Measurements from ENCODE around the gene IFITM1.
A peak's percentile ranks its signal among the peaks of the same experiment; 100 is the strongest.
"Not testable (repeated sequence)": the region's sequence is repeated elsewhere in the genome, so short reads cannot be mapped to it uniquely, and the experiment has no call there.

The IFITM1 gene

GRCh38 chr11:344836-345578 lies 31.2 kb downstream of the IFITM1 start:
- DNase-seq (ENCODE audit: low read depth) = no peak

- DNase-seq (ENCODE audit: low read depth) = no peak
These were observed 32.7 kb downstream of the IFITM1 start for GRCh38 chr11:346529-346928.

- not testable (repeated sequence) for DNase-seq (ENCODE audit: low read depth)
These were observed 35.6 kb downstream of the IFITM1 start for GRCh38 chr11:349270-349954.

GRCh38 chr11:350033-350722 lies 36.3 kb downstream of the IFITM1 start:
- DNase-seq (ENCODE audit: low read depth) = not testable (repeated sequence)

DNA sequence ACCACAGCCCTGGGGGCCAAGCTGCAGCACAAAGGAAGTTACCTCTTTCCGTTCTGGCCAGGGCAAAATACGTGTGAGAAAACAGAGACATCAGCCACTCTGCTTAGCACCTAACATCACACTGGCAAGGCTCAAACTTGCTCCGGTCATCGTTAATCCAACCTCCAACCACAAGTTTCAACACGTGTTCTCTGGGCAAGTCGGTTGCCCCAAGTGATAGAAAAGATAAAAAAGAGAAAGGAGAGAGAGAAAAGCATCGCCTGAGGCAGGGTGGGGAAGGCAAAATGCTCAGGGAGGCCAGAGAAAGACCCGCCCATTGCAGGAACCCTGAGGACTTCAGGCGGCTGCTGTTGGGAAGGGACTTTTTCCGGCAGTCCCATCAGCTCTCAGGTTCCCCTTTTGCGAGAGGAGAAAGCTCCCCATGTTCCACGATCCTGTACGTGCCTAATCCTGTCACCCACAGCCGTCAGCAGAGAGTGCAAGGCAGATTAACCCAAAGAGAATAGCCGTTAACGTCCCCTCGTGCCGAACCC lies 36.9 kb downstream of the IFITM1 start:
- no peak for DNase-seq (ENCODE audit: low read depth)

DNA sequence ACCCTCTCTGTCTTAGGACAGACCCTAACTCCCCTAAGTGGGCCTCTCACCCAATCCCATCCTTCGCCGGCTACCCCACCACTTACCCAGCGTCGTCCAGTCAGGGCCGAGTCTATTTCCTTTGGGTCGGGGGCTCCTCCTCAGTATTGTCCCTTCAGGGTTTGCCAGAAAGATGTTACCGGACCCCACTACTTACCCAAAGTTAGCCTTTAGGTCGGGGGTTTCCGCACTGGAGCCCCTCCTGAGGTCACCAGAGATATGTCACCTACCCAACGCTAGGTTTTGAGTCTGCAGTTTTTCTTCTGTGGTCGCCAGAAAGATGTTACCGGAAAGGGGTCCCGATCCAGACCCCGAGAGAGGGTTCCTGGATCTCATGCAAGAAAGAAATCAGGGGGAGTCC lies 37.6 kb downstream of the IFITM1 start:
- DNase-seq (ENCODE audit: low read depth) = no peak

GRCh38 chr11:352456-353031 lies 38.7 kb downstream of the IFITM1 start:
- DNase-seq (ENCODE audit: low read depth) = no peak

DNA sequence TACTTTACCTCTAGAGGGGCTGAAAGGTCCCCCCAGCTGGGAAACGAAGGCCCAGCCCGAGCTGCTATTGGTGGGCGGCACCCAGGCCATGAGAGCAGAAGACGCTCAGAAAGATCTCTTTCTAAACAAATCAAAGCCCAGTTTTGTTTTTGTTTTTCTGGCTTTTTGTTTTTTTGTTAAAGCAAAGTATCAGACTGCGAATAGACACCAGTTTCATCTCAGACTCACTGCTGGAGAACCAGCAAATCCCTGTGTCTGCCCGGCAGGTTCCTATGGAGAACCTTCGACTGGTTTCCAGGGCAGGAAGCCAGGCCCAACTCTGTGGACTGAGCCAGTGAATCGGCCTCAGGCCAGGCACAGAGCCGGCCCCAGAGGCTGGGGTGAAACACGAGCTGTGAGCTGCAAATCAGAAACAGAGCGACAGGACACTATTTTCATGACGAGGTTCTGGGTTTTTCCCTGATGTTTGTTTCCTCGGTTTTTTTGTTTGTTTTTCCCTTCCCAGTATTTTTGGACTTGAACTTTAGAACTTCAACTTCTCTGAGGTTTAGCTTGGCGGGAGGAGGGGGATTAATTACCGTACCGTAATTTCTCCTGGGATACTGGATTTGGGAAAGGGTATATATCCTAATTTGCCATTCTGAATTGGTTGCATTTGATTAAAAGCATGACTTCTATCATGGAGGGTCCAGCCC lies 39.5 kb downstream of the IFITM1 start:
- no peak for DNase-seq (ENCODE audit: low read depth)

DNA sequence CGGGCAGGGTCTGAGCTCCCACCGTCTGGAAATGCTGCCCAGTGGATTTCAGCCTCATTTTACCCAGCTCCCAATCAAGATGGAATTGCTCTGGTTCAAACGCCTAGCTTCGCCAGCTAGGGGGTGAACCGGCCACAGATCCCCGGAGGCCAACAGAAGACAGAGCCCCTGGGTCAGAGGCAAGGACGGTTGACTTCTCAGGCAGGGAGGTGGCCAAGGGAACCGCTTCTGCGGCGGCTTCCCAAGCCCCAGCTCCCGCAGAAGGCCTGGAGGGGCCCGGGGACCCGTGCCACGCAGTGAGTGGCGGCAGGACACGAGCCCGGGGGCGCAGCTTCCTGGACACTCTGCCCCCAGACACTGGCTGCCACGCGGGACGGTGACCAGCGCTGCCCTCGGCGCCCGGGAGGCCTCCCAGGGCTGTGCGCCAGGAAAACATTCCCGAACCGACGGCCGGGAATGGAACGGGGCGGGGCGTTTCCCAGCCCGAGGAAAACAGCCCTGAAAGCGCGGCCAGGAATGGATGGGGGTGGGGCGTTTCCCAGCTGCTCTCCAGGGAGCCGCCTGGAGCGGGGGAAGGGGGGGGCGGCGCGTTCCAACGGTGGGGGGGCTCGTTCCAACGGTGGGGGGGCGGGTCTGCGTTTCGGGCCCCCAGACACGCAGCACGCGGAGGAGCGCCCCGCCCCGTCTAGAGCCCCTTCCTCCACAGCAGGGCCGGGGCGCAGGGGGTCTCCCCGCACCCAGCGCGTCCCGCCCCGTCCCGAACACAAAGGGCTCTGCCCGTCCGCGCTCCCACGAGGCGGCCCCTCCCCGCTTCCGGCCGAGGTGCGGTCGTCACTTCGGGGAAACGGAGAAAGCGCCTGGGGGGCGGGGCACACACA lies 42.0 kb downstream of the IFITM1 start:
- DNase-seq (ENCODE audit: low read depth) = peak; percentile 68

DNA sequence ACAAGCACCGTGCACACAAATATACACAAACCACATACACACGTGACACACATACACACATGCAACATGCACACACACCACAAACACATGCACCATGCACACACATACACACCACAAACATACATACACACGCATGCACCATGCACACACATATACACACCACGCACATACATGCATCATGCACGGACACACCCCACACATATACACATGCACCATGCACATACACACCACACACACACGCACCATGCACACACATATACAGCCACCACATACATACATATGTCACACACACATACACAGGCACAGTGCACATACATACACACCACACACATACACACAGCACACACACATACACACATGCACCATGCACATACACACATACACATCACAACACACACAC lies 42.8 kb downstream of the IFITM1 start:
- DNase-seq (ENCODE audit: low read depth) = no peak

DNA sequence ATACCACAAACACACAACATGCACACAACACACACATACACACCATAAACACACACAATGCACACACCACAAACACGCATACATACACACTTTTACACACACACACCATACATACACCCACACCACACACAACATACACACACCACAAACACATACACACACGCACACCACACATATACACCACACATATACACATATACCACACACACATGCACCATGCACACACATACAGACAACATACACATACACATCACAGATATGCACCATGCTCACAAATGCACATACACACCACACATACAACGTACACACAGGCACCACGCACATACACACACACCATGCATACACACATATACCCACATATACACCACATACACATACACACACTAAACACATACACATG lies 43.7 kb downstream of the IFITM1 start:
- no peak for DNase-seq (ENCODE audit: low read depth)

- no peak for DNase-seq (ENCODE audit: low read depth)
These were observed 44.4 kb downstream of the IFITM1 start for GRCh38 chr11:358129-358800.

DNA sequence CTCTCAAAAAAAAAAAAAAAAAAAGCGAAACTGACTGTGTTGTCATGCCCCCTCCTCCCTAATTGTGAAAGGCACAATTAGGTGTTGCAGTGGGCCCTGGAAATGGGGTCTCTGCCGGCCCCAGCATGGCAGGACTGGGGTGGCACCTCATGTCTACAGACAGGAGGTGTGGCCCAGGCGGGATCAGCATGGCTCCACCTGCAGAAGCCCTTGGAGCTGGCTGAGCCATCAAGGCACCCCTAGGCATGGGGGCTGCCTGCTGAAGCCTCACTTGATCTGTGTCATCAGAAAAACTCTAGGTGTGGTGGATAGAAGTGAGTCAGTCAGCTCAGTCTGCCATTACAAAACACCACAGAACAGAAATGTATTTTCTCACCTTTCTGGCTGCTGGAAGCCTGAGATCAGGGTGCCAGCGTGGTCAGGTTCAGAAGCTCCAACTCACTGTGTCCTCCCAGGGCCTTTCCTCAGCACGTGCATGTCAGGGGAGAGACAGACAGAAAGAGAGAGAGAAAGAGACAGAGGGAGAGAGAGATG lies 45.4 kb downstream of the IFITM1 start:
- no peak for DNase-seq (ENCODE audit: low read depth)

DNA sequence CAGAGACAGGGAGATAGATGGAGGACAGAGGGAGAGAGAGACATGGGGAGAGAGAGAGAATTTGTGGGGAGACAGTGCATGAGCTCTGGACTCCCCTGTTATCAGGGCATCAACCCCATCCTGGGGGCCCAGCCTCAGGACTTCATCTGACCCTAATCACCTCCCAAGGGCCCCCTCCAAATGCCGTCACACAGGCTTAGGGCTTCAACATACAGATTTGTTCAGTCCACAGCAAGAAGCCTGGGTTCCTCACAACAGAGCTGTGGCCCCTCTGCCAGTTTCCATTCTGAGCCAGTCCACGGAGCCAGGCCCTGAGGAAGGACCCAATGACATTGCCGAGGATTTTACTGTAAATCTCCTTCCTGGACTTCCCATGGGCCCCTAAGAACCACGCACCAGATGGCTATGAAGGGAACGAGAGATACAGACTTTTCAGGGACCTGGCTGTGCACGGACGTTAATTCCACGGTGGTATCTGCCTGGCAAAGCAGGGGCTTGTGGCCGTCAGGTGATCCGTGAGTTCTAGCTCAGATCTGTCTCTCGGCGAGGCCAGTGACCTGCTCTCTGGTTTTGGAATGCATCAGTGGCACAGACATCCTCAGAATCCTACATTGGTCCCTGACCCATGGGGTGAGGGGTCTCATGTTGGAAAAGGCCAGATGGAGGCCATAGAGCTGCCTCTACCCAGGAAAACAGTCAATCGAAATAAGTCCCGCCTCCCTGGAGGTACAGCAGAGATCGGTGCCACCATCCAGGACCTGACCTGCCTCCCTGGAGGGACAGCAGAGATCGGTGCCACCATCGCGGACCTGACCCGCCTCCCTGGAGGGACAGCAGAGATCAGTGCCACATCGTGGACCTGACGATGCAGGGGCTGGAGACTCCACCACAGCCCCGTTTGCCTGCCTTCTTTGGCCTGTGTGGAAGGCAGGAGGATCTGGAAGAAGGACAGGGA lies 46.8 kb downstream of the IFITM1 start:
- no peak for DNase-seq (ENCODE audit: low read depth)

DNA sequence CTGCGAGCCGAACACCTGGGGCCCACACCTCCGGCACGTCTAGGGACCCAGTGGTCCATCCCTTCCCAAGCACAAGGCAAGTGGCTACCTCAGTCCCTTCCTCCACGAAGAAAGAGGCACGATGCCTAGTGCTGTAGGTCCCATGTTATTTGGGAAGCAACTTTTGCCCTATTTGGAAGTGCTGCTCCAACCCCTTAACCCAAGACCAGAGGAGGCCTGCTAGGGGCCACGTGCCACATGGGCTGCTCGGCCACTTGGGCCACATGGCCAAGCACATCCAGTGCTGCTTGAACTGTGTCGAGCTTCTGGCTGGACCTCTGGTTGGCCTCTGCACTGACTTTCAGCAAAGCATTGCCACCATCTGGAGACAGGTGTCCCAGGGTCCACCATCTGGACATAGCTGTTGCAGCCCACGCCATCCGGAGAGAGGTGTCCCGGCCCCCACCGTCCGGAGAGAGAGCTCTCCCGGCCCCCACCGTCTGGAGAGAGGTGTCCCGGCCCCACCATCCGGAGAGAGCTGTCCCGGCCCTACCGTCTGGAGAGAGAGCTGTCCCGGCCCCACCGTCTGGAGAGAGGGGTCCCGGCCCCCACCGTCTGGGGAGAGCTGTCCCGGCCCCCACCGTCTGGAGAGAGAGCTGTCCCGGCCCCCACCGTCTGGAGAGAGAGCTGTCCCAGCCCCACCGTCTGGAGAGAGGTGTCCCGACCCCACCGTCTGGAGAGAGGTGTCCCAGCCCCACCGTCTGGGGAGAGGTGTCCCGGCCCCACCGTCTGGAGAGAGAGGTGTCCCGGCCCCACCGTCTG lies 49.0 kb downstream of the IFITM1 start:
- no peak for DNase-seq (ENCODE audit: low read depth)

GRCh38 chr11:363443-363805 lies 49.6 kb downstream of the IFITM1 start:
- DNase-seq (ENCODE audit: low read depth) = not testable (repeated sequence)

GRCh38 chr11:363948-364761 lies 50.3 kb downstream of the IFITM1 start:
- peak; percentile 13 for DNase-seq (ENCODE audit: low read depth)

All from HS-5 (cell line).